Esophagus muscularis mucosa (tissue), 4 donors: ENCODE measurements around the gene CASTOR1. TPM values are rescaled to one million over a fixed set of nuclear protein-coding genes. Genes with fewer than 3 reads are reported as not detected.

Experiments
- DNase-seq: peaks from one replicate; pipeline ENCODE4 v3.0.0-alpha.2; 2017; ENCODE audit errors: extremely low spot score
- H3K27ac ChIP-seq, 4 donors: fragments of 200-600 bp; sonication (generic); replicated peaks in 1 of 4; 1 replicate in 3 of 4; 2 replicates in 1 of 4; pipeline ENCODE4 v1.5.1; 2016 to 2019; ENCODE audit warnings: mild to moderate bottlenecking in 1 of 4
- H3K27me3 ChIP-seq, 4 donors: fragments of 200-600 bp; sonication (generic); one replicate each; pipeline versions ENCODE4 v1.5.1 to v1.6.0; 2016 to 2019
- H3K36me3 ChIP-seq, 4 donors: fragments of 200-600 bp; sonication (generic); one replicate each; pipeline ENCODE4 v1.5.1; 2016 to 2019
- H3K4me1 ChIP-seq, 4 donors: fragments of 200-600 bp; sonication (generic); one replicate each; pipeline ENCODE4 v1.5.1; 2016 to 2019
- H3K4me3 ChIP-seq, 4 donors: fragments of 200-600 bp; sonication (generic); 1 replicate in 2 of 4; 2 replicates in 2 of 4; pipeline ENCODE4 v1.5.1; 2016 to 2019; ENCODE audit warnings: mild to moderate bottlenecking in 4 of 4, moderate library complexity in 1 of 4
- H3K9me3 ChIP-seq, 4 donors: fragments of 200-600 bp; sonication (generic); 1 replicate in 3 of 4; 2 replicates in 1 of 4; pipeline ENCODE4 v1.5.1; 2016 to 2019
- CTCF ChIP-seq, 3 experiments: fragments of 200-600 bp in 2 of 3; fragments of 450-650 bp in 1 of 3; sonication (generic) in 2 of 3; IDR thresholded peaks; one replicate each; pipeline ENCODE4 v1.5.1; 2017 to 2019; ENCODE audit warnings: antibody characterized with exemption in 3 of 3, mild to moderate bottlenecking in 2 of 3, moderate library complexity in 1 of 3
- EP300 ChIP-seq: sonication (generic); formaldehyde crosslinking; IDR thresholded peaks from one replicate; pipeline ENCODE4 v1.6.1; 2017; ENCODE audit warnings: antibody characterized with exemption
- POLR2A ChIP-seq: fragments of 450-650 bp; IDR thresholded peaks from one replicate; pipeline ENCODE4 v1.6.1; 2017; ENCODE audit warnings: antibody characterized with exemption, moderate library complexity, mild to moderate bottlenecking, low read depth
- POLR2AphosphoS5 ChIP-seq, 2 donors: sonication (generic); formaldehyde crosslinking; IDR thresholded peaks; one replicate each; pipeline ENCODE4 v1.6.1; 2017; ENCODE audit warnings: antibody characterized with exemption in 2 of 2
- whole genome bisulfite sequencing: methylation state at CpG from one replicate; pipeline ENCODE4 v1.1.5; 2018; 5-methylcytosine and 5-hydroxymethylcytosine counted together
- intact Hi-C: fragments of 100-400 bp; cut with DNase I; formaldehyde crosslinking; loops from one replicate; pipeline ENCODE4 v1.15.1; 2023
- total RNA-seq, 4 donors: library from RNA; depleted of rRNA; stranded (reverse); fragments of >200 nt; gene quantifications; one replicate each; pipeline versions ENCODE4 v1.1.0 to v1.2.1, GENCODE V29; 2016

Gene CASTOR1
- total RNA-seq, 4 donors from 2014 or later: 16.5 to 19.4 (median 17.8) TPM

- TF ChIP-seq POLR2AphosphoS5 (IDR thresholded peaks at IDR 0.05) (no peak), EP300 (no peak), CTCF (IDR thresholded peaks at IDR 0.05) (no peak), POLR2A (no peak)
- Histone ChIP-seq H3K4me1 (peaks cover 11 to 19% (median 17%) of the 10 kb centered on the region in 4 donors), H3K36me3 (no peaks in the 10 kb centered on the region), H3K4me3 (no peak overlapping the region), H3K9me3 (no peaks in the 10 kb centered on the region), H3K27ac (no peak overlapping the region), H3K27me3 (peaks cover 0 to 45% (median 9%) of the 10 kb centered on the region in 4 donors)
- 75% methylated on average over 12 of the region's 15 CpGs for WGBS
- intact Hi-C loops: no loop called here
- no peak for DNase-seq
Measured at GRCh38 chr22:30241576-30242371, 47.5 kb downstream of the CASTOR1 start.

GRCh38 chr22:30240541-30241417 is 48.5 kb downstream of the CASTOR1 start:
- H3K9me3 ChIP-seq: no peaks in the 10 kb centered on the region
- peaks cover 0 to 35% (median 3%) of the 10 kb centered on the region in 4 donors for H3K27me3 ChIP-seq
- DNase-seq: no peak
- WGBS: 79% methylated on average over 19 of the region's 24 CpGs
- no peak overlapping the region for H3K27ac ChIP-seq
- intact Hi-C loops: no loop called here
- peaks cover 3 to 13% (median 11%) of the 10 kb centered on the region in 4 donors for H3K4me1 ChIP-seq
- TF ChIP-seq CTCF (IDR thresholded peaks at IDR 0.05) (no peak), EP300 (no peak), POLR2A (no peak), POLR2AphosphoS5 (IDR thresholded peaks at IDR 0.05) (no peak)
- H3K4me3 ChIP-seq: no peak overlapping the region
- H3K36me3 ChIP-seq: no peaks in the 10 kb centered on the region

GRCh38 chr22:30239488-30240405 is 49.6 kb downstream of the CASTOR1 start:
- no peak for DNase-seq
- H3K4me1 ChIP-seq: peaks cover 2 to 19% (median 16%) of the 10 kb centered on the region in 4 donors
- no peak for TF ChIP-seq EP300
- no peak for TF ChIP-seq POLR2A
- no peak for TF ChIP-seq POLR2AphosphoS5 (IDR thresholded peaks at IDR 0.05)
- TF ChIP-seq CTCF (IDR thresholded peaks at IDR 0.05): no peak
- H3K27ac ChIP-seq: no peak overlapping the region
- H3K4me3 ChIP-seq: no peak overlapping the region
- intact Hi-C loops: no loop called here
- peaks cover 0 to 25% (median 0%) of the 10 kb centered on the region in 4 donors for H3K27me3 ChIP-seq
- no peaks in the 10 kb centered on the region for H3K9me3 ChIP-seq
- H3K36me3 ChIP-seq: no peaks in the 10 kb centered on the region
- WGBS: 91% methylated on average over 17 of the region's 17 CpGs

GRCh38 chr22:30238661-30239487 is 50.4 kb downstream of the CASTOR1 start:
- no peak overlapping the region for H3K27ac ChIP-seq
- peaks cover 0 to 16% (median 0%) of the 10 kb centered on the region in 4 donors for H3K27me3 ChIP-seq
- intact Hi-C loops: no loop called here
- 69% methylated on average over 19 of the region's 27 CpGs for WGBS
- peaks cover 2 to 21% (median 18%) of the 10 kb centered on the region in 4 donors for H3K4me1 ChIP-seq
- no peak for TF ChIP-seq POLR2AphosphoS5 (IDR thresholded peaks at IDR 0.05)
- no peak for TF ChIP-seq POLR2A
- no peak for TF ChIP-seq CTCF (IDR thresholded peaks at IDR 0.05)
- TF ChIP-seq EP300: no peak
- no peak overlapping the region for H3K4me3 ChIP-seq
- no peaks in the 10 kb centered on the region for H3K36me3 ChIP-seq
- no peaks in the 10 kb centered on the region for H3K9me3 ChIP-seq
- DNase-seq: peak; percentile 94
